GM12872 (cell line): ENCODE results near the gene INPP4A.

Source experiments
- CTCF ChIP-seq: IDR thresholded peaks from 3 replicates; pipeline ENCODE4 v1.5.1; 2011; ENCODE audit warnings: low read depth, mild to moderate bottlenecking, low read length, moderate library complexity; ENCODE audit not compliant: insufficient read depth

INPP4A gene

GRCh38 chr2:98578231-98578630 is 133.6 kb downstream of the INPP4A start:
- no peak for TF ChIP-seq CTCF

GRCh38 chr2:98579926-98580325 is 135.3 kb downstream of the INPP4A start:
- no peak for TF ChIP-seq CTCF

GRCh38 chr2:98580656-98581284 is 136.1 kb downstream of the INPP4A start:
- no peak for TF ChIP-seq CTCF

GRCh38 chr2:98582523-98582922 is 137.9 kb downstream of the INPP4A start:
- TF ChIP-seq CTCF = no peak

- no peak for TF ChIP-seq CTCF
Measured at GRCh38 chr2:98583276-98583675, 138.6 kb downstream of the INPP4A start.

GRCh38 chr2:98583816-98584618 is 139.4 kb downstream of the INPP4A start:
- no peak for TF ChIP-seq CTCF

GRCh38 chr2:98585386-98585785 is 140.7 kb downstream of the INPP4A start:
- no peak for TF ChIP-seq CTCF
